Smooth muscle cell (in vitro differentiated cells): Measurements from ENCODE around the gene RHEB. TPM values are rescaled to one million over a fixed set of nuclear protein-coding genes. Genes with fewer than 3 reads are reported as not detected.

Experiments
- DNase-seq: peaks from one replicate; lab custom pipeline; 2025; ENCODE audit not compliant: unreplicated experiment; lab: John Stamatoyannopoulos, UW
- H2AFZ ChIP-seq: fragments of 200-600 bp; sonication (generic); 2 replicates; pipeline ENCODE4 v1.6.0; 2016; ENCODE audit warnings: antibody characterized with exemption, low read depth, mild to moderate bottlenecking
- H3F3A ChIP-seq: fragments of 200-600 bp; sonication (generic); 2 replicates; pipeline ENCODE4 v1.6.0; 2017; ENCODE audit warnings: antibody characterized with exemption, low read depth
- H3K27ac ChIP-seq: fragments of 200-600 bp; sonication (generic); 2 replicates; pipeline ENCODE4 v1.5.1; 2016; ENCODE audit warnings: low read depth, mild to moderate bottlenecking
- H3K27me3 ChIP-seq: fragments of 200-600 bp; sonication (generic); 2 replicates; pipeline ENCODE4 v1.6.1; 2016; ENCODE audit warnings: low read depth, mild to moderate bottlenecking
- H3K36me3 ChIP-seq: fragments of 200-600 bp; sonication (generic); 2 replicates; pipeline ENCODE4 v1.5.1; 2016; ENCODE audit warnings: low read depth
- H3K4me1 ChIP-seq: fragments of 200-600 bp; sonication (generic); 2 replicates; pipeline ENCODE4 v1.5.1; 2016; ENCODE audit warnings: low read depth
- H3K4me2 ChIP-seq: fragments of 200-600 bp; sonication (generic); 2 replicates; pipeline ENCODE4 v1.6.0; 2016; ENCODE audit warnings: mild to moderate bottlenecking
- H3K4me3 ChIP-seq: fragments of 200-600 bp; sonication (generic); 2 replicates; pipeline ENCODE4 v1.5.1; 2016; ENCODE audit warnings: mild to moderate bottlenecking
- H3K79me2 ChIP-seq: fragments of 200-600 bp; sonication (generic); 2 replicates; pipeline ENCODE4 v1.6.0; 2016; ENCODE audit warnings: low read depth, mild to moderate bottlenecking
- H3K9ac ChIP-seq: fragments of 200-600 bp; sonication (generic); 2 replicates; pipeline ENCODE4 v1.6.0; 2016; ENCODE audit warnings: low read depth
- H3K9me3 ChIP-seq: fragments of 200-600 bp; sonication (generic); replicated peaks from 2 replicates; pipeline ENCODE4 v1.5.1; 2016; ENCODE audit warnings: low read depth
- H4K20me1 ChIP-seq: fragments of 200-600 bp; sonication (generic); 2 replicates; pipeline ENCODE4 v1.6.0; 2016; ENCODE audit warnings: low read depth
- WGBS: methylation state at CpG from one replicate; pipeline ENCODE4 v1.1.7; 2016; ENCODE audit warnings: low lambda C conversion rate; 5-methylcytosine and 5-hydroxymethylcytosine counted together
- polyA plus RNA-seq: library from polyadenylated mRNA; unstranded; fragments of >200 nt; fragmentation: Nextera tagmentation; extraction: Ambion mirVana; gene quantifications from 2 replicates; pipeline ENCODE4 v1.2.1, GENCODE V29; 2016
- total RNA-seq: library from RNA; depleted of rRNA; stranded (reverse); fragments of >200 nt; gene quantifications from 2 replicates; pipeline ENCODE4 v1.2.3, GENCODE V29; 2014
- TF ChIP-seq, protein P1 (sequence below): fragments of 200-600 bp; sonication (generic); IDR thresholded peaks from 2 replicates; pipeline ENCODE4 v1.5.1; 2017; ENCODE audit warnings: borderline replicate concordance, mild to moderate bottlenecking, antibody characterized with exemption; ENCODE audit not compliant: insufficient read depth, poor library complexity, severe bottlenecking

The RHEB gene
- total and polyA plus RNA-seq, 2 experiments from 2014 or later, result 115 to 151 TPM

DNA sequence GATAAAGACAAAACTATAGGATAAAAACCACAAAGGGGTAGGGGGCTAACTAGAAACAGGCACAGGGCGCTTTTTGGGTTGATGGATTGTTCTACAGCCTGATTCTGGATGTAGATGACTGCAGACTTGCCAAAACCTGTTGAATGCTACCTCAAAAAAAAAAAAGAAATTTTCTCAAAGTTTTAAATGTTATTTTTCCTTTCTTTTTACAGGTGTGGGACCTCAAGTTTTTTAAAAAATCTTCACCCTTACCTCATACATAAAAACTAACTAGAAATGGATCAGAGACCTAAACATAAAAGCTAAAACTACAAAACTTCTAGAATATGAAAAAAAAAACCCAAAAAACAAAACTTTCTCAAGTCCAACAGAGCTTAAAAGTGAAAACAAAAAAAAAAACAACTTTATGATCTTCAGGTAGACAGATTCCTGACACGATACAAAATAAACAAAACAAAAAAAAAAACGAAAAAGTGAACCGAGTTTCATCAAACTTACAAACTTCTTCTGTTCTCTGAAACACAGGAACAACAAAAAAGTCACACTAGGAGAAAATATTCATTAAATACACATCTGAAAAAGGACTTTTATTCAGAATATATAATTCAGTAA is 14.9 kb downstream of the RHEB start:
- H3K9ac ChIP-seq, result no peak overlapping the region
- H3K27me3 ChIP-seq, result no peaks in the 10 kb centered on the region
- H3K27ac ChIP-seq, result peak overlapping the region; percentile 17
- H3K36me3 ChIP-seq, result no peaks in the 10 kb centered on the region
- H3K4me2 ChIP-seq, result no peak overlapping the region
- no peak overlapping the region for H3K4me3 ChIP-seq
- DNase-seq, result no peak
- WGBS, result 92% methylated on average over 4 of the region's 4 CpGs
- H3F3A ChIP-seq, result peaks cover 2% of the 10 kb centered on the region
- TF ChIP-seq, protein P1, sequence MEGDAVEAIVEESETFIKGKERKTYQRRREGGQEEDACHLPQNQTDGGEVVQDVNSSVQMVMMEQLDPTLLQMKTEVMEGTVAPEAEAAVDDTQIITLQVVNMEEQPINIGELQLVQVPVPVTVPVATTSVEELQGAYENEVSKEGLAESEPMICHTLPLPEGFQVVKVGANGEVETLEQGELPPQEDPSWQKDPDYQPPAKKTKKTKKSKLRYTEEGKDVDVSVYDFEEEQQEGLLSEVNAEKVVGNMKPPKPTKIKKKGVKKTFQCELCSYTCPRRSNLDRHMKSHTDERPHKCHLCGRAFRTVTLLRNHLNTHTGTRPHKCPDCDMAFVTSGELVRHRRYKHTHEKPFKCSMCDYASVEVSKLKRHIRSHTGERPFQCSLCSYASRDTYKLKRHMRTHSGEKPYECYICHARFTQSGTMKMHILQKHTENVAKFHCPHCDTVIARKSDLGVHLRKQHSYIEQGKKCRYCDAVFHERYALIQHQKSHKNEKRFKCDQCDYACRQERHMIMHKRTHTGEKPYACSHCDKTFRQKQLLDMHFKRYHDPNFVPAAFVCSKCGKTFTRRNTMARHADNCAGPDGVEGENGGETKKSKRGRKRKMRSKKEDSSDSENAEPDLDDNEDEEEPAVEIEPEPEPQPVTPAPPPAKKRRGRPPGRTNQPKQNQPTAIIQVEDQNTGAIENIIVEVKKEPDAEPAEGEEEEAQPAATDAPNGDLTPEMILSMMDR, result no peak
- peaks cover 100% of the 10 kb centered on the region for H4K20me1 ChIP-seq
- peaks cover 96% of the 10 kb centered on the region for H3K79me2 ChIP-seq
- no peak overlapping the region for H2AFZ ChIP-seq
- no peaks in the 10 kb centered on the region for H3K9me3 ChIP-seq
- H3K4me1 ChIP-seq, result no peaks in the 10 kb centered on the region

DNA sequence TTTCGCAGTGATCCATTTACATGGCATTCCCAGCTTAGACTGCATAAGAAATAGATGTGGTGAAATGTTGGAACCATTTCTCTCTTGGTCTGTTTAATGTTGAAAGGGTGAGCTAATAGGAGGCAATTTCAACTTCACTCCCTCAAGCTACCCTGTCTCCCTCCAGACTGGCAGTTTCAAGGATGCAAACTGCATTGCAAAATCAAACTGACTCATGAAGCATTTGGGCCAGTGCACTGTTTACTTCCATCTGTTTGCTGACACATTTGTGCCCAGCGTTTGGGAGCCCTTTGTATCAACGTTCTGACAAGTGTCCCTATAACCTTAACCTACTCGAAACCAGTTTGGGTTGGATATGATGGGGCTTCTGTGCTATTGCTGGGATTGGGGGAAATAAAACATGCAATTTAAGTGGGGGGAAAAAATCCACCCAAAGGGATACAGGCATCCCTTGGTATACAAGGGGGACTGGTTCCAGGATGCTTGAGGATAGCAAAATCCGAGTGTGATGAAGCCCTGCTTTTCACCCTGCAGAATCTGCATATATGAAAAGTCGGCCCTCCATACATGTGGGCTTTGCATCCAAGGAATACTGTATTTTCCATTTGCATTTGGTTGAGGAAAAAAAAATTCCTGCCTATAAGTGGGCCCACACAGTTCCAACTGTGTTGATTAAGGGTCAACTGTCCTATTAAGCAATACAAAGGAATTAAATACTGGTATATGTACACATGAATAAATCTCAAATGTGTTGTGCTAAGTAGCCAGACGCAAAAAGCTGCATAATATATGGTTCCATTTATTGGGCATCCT is 15.6 kb downstream of the RHEB start:
- H3K27me3 ChIP-seq, result no peaks in the 10 kb centered on the region
- no peak overlapping the region for H2AFZ ChIP-seq
- peaks cover 2% of the 10 kb centered on the region for H3F3A ChIP-seq
- no peaks in the 10 kb centered on the region for H3K9me3 ChIP-seq
- TF ChIP-seq, protein P1, result no peak
- DNase-seq, result no peak
- H3K79me2 ChIP-seq, result peaks cover 96% of the 10 kb centered on the region
- no peaks in the 10 kb centered on the region for H3K36me3 ChIP-seq
- H3K27ac ChIP-seq, result peak overlapping the region; percentile 58
- 73% methylated on average over 7 of the region's 7 CpGs for WGBS
- H4K20me1 ChIP-seq, result peaks cover 100% of the 10 kb centered on the region
- H3K4me2 ChIP-seq, result no peak overlapping the region
- H3K4me3 ChIP-seq, result no peak overlapping the region
- H3K4me1 ChIP-seq, result no peaks in the 10 kb centered on the region
- H3K9ac ChIP-seq, result no peak overlapping the region

DNA sequence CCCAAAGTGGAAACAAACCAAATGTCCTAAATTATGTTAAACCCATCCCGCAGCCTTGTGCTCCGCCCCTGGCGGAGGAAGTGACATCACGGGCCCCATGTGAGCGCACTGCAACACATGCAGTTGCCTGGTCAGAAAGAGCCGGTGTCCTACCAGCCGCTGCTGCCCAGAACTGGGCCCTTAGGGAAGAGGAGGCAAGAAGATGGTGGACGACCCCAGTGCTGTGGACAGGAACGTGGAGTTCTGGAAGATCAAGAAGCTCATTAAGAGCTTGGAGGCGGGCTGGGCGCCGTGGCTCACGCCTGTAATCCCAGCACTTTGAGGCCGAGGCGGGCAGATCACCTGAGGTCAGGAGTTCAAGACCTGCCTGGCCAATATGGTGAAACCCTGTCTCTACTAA is 18.0 kb downstream of the RHEB start:
- Histone ChIP-seq H3K4me1 (no peaks in the 10 kb centered on the region), H2AFZ (no peak overlapping the region), H3K27ac (no peak overlapping the region), H3F3A (peaks cover 2% of the 10 kb centered on the region), H3K36me3 (no peaks in the 10 kb centered on the region), H3K9me3 (no peaks in the 10 kb centered on the region), H3K9ac (no peak overlapping the region), H3K27me3 (no peaks in the 10 kb centered on the region), H3K4me3 (no peak overlapping the region), H3K79me2 (peaks cover 96% of the 10 kb centered on the region), H4K20me1 (peaks cover 100% of the 10 kb centered on the region), H3K4me2 (no peak overlapping the region)
- 99% methylated on average over 15 of the region's 15 CpGs for WGBS
- TF ChIP-seq, protein P1, result no peak
- DNase-seq, result no peak
